Left lung (tissue), 10 donors: Measurements from ENCODE around the gene CFHR1. TPM values are rescaled to one million over a fixed set of nuclear protein-coding genes. Genes with fewer than 3 reads are reported as not detected.
A peak's percentile ranks its signal among the peaks of the same experiment; 100 is the strongest.
"Not testable (repeated sequence)": the region's sequence is repeated elsewhere in the genome, so short reads cannot be mapped to it uniquely, and the experiment has no call there.

Experiments used
- ATAC-seq: fragments of 200-7000 bp; cut with Tn5 transposase; one replicate; pipeline ENCODE4 v1.9.1; 2020; ENCODE audit warnings: moderate library complexity
- DNase-seq, 4 donors: peaks; one replicate each; pipeline ENCODE4 v3.0.0-alpha.2; 2013 to 2020
- H3K27ac ChIP-seq, 2 donors: fragments of 200-600 bp; sonication (generic) in 1 of 2; one replicate each; pipeline versions ENCODE4 v1.5.0 to v1.8.0; 2020 to 2021
- H3K27me3 ChIP-seq, 2 donors: fragments of 200-600 bp; sonication (generic) in 1 of 2; one replicate each; pipeline versions ENCODE4 v1.5.0 to v1.8.0; 2020 to 2021
- H3K36me3 ChIP-seq, 2 donors: fragments of 200-600 bp; sonication (generic) in 1 of 2; one replicate each; pipeline versions ENCODE4 v1.5.0 to v1.8.0; 2020 to 2021
- H3K4me1 ChIP-seq, 2 donors: fragments of 200-600 bp; one replicate each; pipeline ENCODE4 v1.8.0; 2021
- H3K4me3 ChIP-seq, 2 donors: fragments of 200-600 bp; sonication (generic) in 1 of 2; one replicate each; pipeline versions ENCODE4 v1.5.0 to v1.8.0; 2020 to 2021; ENCODE audit warnings: mild to moderate bottlenecking in 1 of 2
- H3K9me3 ChIP-seq, 2 donors: fragments of 200-600 bp; sonication (generic) in 1 of 2; one replicate each; pipeline versions ENCODE4 v1.5.0 to v1.8.0; 2020 to 2021
- CTCF ChIP-seq, 2 donors: fragments of 200-600 bp; sonication (generic) in 1 of 2; IDR thresholded peaks; one replicate each; pipeline versions ENCODE4 v1.5.0 to v1.8.0; 2021; ENCODE audit warnings: antibody characterized with exemption in 2 of 2
- intact Hi-C, 2 donors: fragments of 100-400 bp; cut with DNase I; formaldehyde crosslinking; loops; one replicate each; pipeline versions ENCODE4 v1.11.2 to v1.14.2; 2022
- polyA plus RNA-seq, 6 donors: library from polyadenylated mRNA; unstranded; fragments of 120-200 nt; gene quantifications; one replicate each; pipeline ENCODE4 v1.2.1, GENCODE V29; 2013; ENCODE audit not compliant: insufficient read length in 6 of 6
- total RNA-seq, 2 donors: library from RNA; stranded (reverse); fragmentation: NEBNext Ultra II Directional; extraction: Animal tissue kit (Norgen Biotek cat#: 25700); gene quantifications; one replicate each; pipeline ENCODE4 v1.2.1, GENCODE V29; 2021
- donor health status: DM: no; HTN: yes; CAD: no.
- donor health status: DM: no; HTN: no; CAD: no.

The CFHR1 gene
- total and polyA plus RNA-seq, 8 donors = 0.52 to 7.6 (median 3.6) TPM; not detected in 2

- ATAC-seq = peak; percentile 80
- H3K27me3 ChIP-seq, DNase-seq, H3K4me3 ChIP-seq, H3K9me3 ChIP-seq, intact Hi-C loops, H3K36me3 ChIP-seq, H3K27ac ChIP-seq, H3K4me1 ChIP-seq: not testable (repeated sequence)
- TF ChIP-seq CTCF (IDR thresholded peaks at IDR 0.05) = peak in 1 of 2 donors; percentile 16
These were observed 8.3 kb downstream of the CFHR1 start for GRCh38 chr1:196827860-196828259.

GRCh38 chr1:196849613-196850492 is 30.3 kb downstream of the CFHR1 start:
- H3K9me3 ChIP-seq, ATAC-seq, H3K27me3 ChIP-seq, H3K4me1 ChIP-seq, H3K27ac ChIP-seq, DNase-seq, H3K36me3 ChIP-seq, H3K4me3 ChIP-seq, intact Hi-C loops: not testable (repeated sequence)

- no peaks in the 10 kb centered on the region for H3K9me3 ChIP-seq
- no peak for TF ChIP-seq CTCF (IDR thresholded peaks at IDR 0.05)
- no peak overlapping the region for H3K4me3 ChIP-seq
- H3K36me3 ChIP-seq = no peaks in the 10 kb centered on the region
- no peak for ATAC-seq
- DNase-seq = peak in 1 of 4 donors; percentile 29
- H3K4me1 ChIP-seq = no peaks in the 10 kb centered on the region
- H3K27ac ChIP-seq = no peak overlapping the region
- intact Hi-C loops = no loop called here
- no peaks in the 10 kb centered on the region for H3K27me3 ChIP-seq
These were observed 36.5 kb downstream of the CFHR1 start for GRCh38 chr1:196856053-196856452.

- no peak overlapping the region for H3K27ac ChIP-seq
- no peaks in the 10 kb centered on the region for H3K27me3 ChIP-seq
- intact Hi-C loops = no loop called here
- no peak for ATAC-seq
- no peak for DNase-seq
- H3K9me3 ChIP-seq = peaks cover 0 to 3% of the 10 kb centered on the region in 2 donors
- TF ChIP-seq CTCF (IDR thresholded peaks at IDR 0.05) = no peak
- H3K4me3 ChIP-seq = no peak overlapping the region
- H3K36me3 ChIP-seq = no peaks in the 10 kb centered on the region
- H3K4me1 ChIP-seq = no peaks in the 10 kb centered on the region
These were observed 37.7 kb downstream of the CFHR1 start for GRCh38 chr1:196857188-196857587.

- no peaks in the 10 kb centered on the region for H3K4me1 ChIP-seq
- H3K4me3 ChIP-seq = no peak overlapping the region
- H3K27me3 ChIP-seq = no peaks in the 10 kb centered on the region
- no peak for TF ChIP-seq CTCF (IDR thresholded peaks at IDR 0.05)
- DNase-seq = no peak
- no peak for ATAC-seq
- peaks cover 0 to 11% of the 10 kb centered on the region in 2 donors for H3K9me3 ChIP-seq
- H3K36me3 ChIP-seq = no peaks in the 10 kb centered on the region
- intact Hi-C loops = no loop called here
- no peak overlapping the region for H3K27ac ChIP-seq
These were observed 39.3 kb downstream of the CFHR1 start for GRCh38 chr1:196858811-196859210.
